GM12873 (cell line): ENCODE results near the gene EGR4.

ENCODE experiments used
- CTCF ChIP-seq: IDR thresholded peaks from 2 replicates; pipeline ENCODE4 v1.5.1; 2012; ENCODE audit warnings: low read depth, mild to moderate bottlenecking, moderate library complexity, low read length, control low read depth; ENCODE audit not compliant: insufficient read depth; ENCODE audit errors: missing control alignments

EGR4 gene

DNA sequence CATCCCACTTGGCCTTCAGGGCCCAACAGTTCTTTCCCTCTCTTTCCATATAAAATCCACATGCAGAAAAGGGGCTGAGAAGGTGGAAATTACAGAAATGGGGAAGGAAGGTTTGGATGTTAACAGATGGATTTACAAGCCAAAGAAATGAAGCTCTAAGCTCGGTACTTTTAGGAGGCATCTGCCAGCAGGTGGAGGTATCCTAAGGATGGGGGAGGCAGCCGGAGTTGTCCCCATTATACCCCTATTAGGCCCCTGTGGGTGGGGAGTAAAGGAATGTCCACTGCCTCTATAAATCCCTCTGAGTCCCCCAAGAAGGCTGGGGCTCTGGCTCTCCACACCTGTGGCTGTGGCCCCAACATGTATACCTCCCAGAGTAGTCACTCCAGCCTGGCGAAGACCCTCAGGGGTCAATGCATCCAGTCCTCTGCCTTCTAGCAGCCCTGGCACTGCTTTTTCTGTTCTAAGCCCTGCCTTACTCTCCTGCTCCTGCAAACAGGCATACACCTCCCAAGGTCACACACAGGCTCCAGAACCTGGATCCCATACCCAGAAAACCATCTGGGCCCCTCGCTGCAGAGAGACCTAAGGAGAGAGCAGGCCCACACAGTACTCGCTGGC lies 10.3 kb downstream of the EGR4 start:
- no peak for TF ChIP-seq CTCF

GRCh38 chr2:73281244-73281643 lies 12.1 kb downstream of the EGR4 start:
- no peak for TF ChIP-seq CTCF

GRCh38 chr2:73279852-73280251 lies 13.5 kb downstream of the EGR4 start:
- TF ChIP-seq CTCF = no peak

- no peak for TF ChIP-seq CTCF
These were observed 21.1 kb downstream of the EGR4 start for GRCh38 chr2:73272270-73272669.

GRCh38 chr2:73269686-73270465 lies 23.5 kb downstream of the EGR4 start:
- TF ChIP-seq CTCF = no peak

DNA sequence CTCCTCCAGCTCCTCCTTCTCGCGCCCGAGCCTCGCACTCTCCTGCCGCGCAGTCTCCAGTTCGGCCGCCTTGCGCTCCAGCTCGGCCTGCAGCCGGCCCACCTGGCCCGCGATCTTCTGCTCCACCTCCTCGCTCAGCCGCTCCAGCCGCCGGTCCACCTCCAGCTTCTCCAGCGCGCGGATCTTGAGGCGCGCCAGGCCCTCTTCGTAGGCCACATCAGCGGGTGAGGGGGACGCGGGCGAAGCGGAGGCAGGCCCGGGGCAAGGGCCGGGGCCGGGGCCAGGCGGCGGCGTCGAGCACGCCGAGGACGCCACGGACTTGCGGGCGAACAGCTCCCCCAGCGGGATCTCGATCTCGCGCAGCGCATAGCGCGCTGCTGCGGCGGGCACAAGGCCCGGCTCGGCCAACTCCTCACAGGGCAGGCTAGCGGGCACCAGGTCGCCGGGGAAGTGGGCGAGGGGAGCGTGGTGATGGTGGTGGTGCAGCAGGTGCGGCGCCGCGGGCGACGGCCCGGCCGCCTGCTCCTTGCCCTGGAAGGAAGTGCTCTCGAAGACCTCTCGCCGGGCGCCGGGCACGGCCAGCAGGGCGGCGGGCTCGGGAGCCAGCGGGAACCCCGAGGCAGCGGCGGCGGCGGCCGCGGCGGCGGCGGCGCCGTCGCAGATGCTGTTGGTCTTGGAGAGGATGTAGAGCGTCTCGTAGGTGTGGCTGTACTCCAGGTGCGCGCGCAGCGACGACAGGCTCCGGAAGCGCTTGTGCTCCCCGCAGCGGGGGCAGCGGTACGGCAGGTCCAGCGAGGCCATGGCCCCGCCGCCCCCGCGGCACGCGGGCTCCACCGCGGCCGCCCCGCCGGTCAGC lies 24.3 kb downstream of the EGR4 start:
- TF ChIP-seq CTCF = no peak

GRCh38 chr2:73268366-73268829 lies 24.9 kb downstream of the EGR4 start:
- TF ChIP-seq CTCF = no peak
